D721Med (cell line): Measurements from ENCODE around the gene WBP1L.
"Not testable (repeated sequence)": the region's sequence is repeated elsewhere in the genome, so short reads cannot be mapped to it uniquely, and the experiment has no call there.

Experiments used
- DNase-seq: peaks from one replicate; pipeline ENCODE4 v3.0.0; 2011; ENCODE audit warnings: low spot score; ENCODE audit not compliant: insufficient read length
- FAIRE-seq: peaks from 2 replicates; lab custom pipeline; 2011; peaks lifted over from hg19 to GRCh38; lab: Jason Lieb, UNC
- CTCF ChIP-seq: IDR thresholded peaks from 2 replicates; pipeline ENCODE4 v1.5.1; 2012; ENCODE audit warnings: mild to moderate bottlenecking, control low read depth; ENCODE audit not compliant: insufficient read depth; ENCODE audit errors: missing control alignments

WBP1L gene

GRCh38 chr10:102813734-102814452, 70.1 kb downstream of the WBP1L start:
- no peak for TF ChIP-seq CTCF
- DNase-seq, result no peak
- no peak for FAIRE-seq

GRCh38 chr10:102814453-102814871, 70.7 kb downstream of the WBP1L start:
- DNase-seq, result no peak
- no peak for TF ChIP-seq CTCF
- FAIRE-seq, result no peak

GRCh38 chr10:102814873-102815661, 71.3 kb downstream of the WBP1L start:
- DNase-seq (no peak), FAIRE-seq (no peak)
- no peak for TF ChIP-seq CTCF

GRCh38 chr10:102815790-102816549, 72.2 kb downstream of the WBP1L start:
- DNase-seq (no peak), FAIRE-seq (no peak)
- TF ChIP-seq CTCF, result no peak

- FAIRE-seq (no peak), DNase-seq (no peak)
- TF ChIP-seq CTCF, result no peak
Observed at GRCh38 chr10:102817175-102817574, 73.4 kb downstream of the WBP1L start.

GRCh38 chr10:102819054-102819453, 75.3 kb downstream of the WBP1L start:
- no peak for TF ChIP-seq CTCF
- FAIRE-seq, result no peak

GRCh38 chr10:102820008-102820407, 76.3 kb downstream of the WBP1L start:
- DNase-seq, FAIRE-seq: not testable (repeated sequence)

More at GRCh38 chr10:102819054-102819453, 75.3 kb downstream of the WBP1L start:
- DNase-seq, result no peak
